ENCODE data around the gene CCSER1.

Gene CCSER1

GRCh38 chr4:90226734-90227133 lies 99.5 kb downstream of the CCSER1 start:
- H3K27me3 ChIP-seq = no peaks in the 10 kb centered on the region
- DNase-seq = no peak

GRCh38 chr4:90227177-90227576 lies 100.0 kb downstream of the CCSER1 start:
- H3K4me3 ChIP-seq (ENCODE audit: low read depth, low read length) = no peak overlapping the region
- H3K27me3 ChIP-seq = no peaks in the 10 kb centered on the region
- no peaks in the 10 kb centered on the region for H3K9me3 ChIP-seq
- no peak for TF ChIP-seq CTCF (IDR thresholded peaks at IDR 0.05; ENCODE audit: low read depth, low read length)
- no peaks in the 10 kb centered on the region for H3K36me3 ChIP-seq
- DNase-seq = no peak
- H3K4me1 ChIP-seq = no peaks in the 10 kb centered on the region

More at GRCh38 chr4:90226734-90227133, 99.5 kb downstream of the CCSER1 start:
- H3K4me3 ChIP-seq (ENCODE audit: low read depth, low read length) = no peak overlapping the region
- no peaks in the 10 kb centered on the region for H3K36me3 ChIP-seq
- no peaks in the 10 kb centered on the region for H3K4me1 ChIP-seq
- H3K9me3 ChIP-seq = no peaks in the 10 kb centered on the region
- no peak for TF ChIP-seq CTCF (IDR thresholded peaks at IDR 0.05; ENCODE audit: low read depth, low read length)

- no peaks in the 10 kb centered on the region for H3K4me1 ChIP-seq
- H3K4me3 ChIP-seq (ENCODE audit: low read depth, low read length) = peak overlapping the region; percentile 34
- no peak for TF ChIP-seq CTCF (IDR thresholded peaks at IDR 0.05; ENCODE audit: low read depth, low read length)
- peak; percentile 63 for DNase-seq
- H3K27me3 ChIP-seq = no peaks in the 10 kb centered on the region
- H3K36me3 ChIP-seq = no peaks in the 10 kb centered on the region
- no peaks in the 10 kb centered on the region for H3K9me3 ChIP-seq
These were observed 107.8 kb downstream of the CCSER1 start for GRCh38 chr4:90234916-90235547.

GRCh38 chr4:90237751-90238530 lies 110.7 kb downstream of the CCSER1 start:
- no peaks in the 10 kb centered on the region for H3K27me3 ChIP-seq
- no peak for DNase-seq
- H3K4me1 ChIP-seq = no peaks in the 10 kb centered on the region
- no peak for TF ChIP-seq CTCF (IDR thresholded peaks at IDR 0.05; ENCODE audit: low read depth, low read length)
- no peak overlapping the region for H3K4me3 ChIP-seq (ENCODE audit: low read depth, low read length)
- H3K9me3 ChIP-seq = no peaks in the 10 kb centered on the region
- no peaks in the 10 kb centered on the region for H3K36me3 ChIP-seq

GRCh38 chr4:90240333-90240732 lies 113.1 kb downstream of the CCSER1 start:
- Histone ChIP-seq H3K27me3 (no peaks in the 10 kb centered on the region), H3K4me3 (ENCODE audit: low read depth, low read length) (no peak overlapping the region), H3K36me3 (no peaks in the 10 kb centered on the region), H3K4me1 (no peaks in the 10 kb centered on the region; the same call in 1 of the 2 replicates), H3K9me3 (no peaks in the 10 kb centered on the region)
- DNase-seq = no peak
- TF ChIP-seq CTCF (IDR thresholded peaks at IDR 0.05; ENCODE audit: low read depth, low read length) = peak; percentile 37

GRCh38 chr4:90241008-90241407 lies 113.8 kb downstream of the CCSER1 start:
- Histone ChIP-seq H3K9me3 (no peaks in the 10 kb centered on the region), H3K4me1 (no peaks in the 10 kb centered on the region; the same call in 1 of the 2 replicates), H3K36me3 (no peaks in the 10 kb centered on the region), H3K27me3 (no peaks in the 10 kb centered on the region), H3K4me3 (ENCODE audit: low read depth, low read length) (no peak overlapping the region)
- no peak for TF ChIP-seq CTCF (IDR thresholded peaks at IDR 0.05; ENCODE audit: low read depth, low read length)
- DNase-seq = no peak

Measured in BE2C (cell line).